Keratinocyte (primary cell): ENCODE measurements around the gene TC2N.

Experiments
- CTCF ChIP-seq, 3 experiments: IDR thresholded peaks in 1 of 3; conservative IDR thresholded peaks in 1 of 3; optimal IDR thresholded peaks in 1 of 3; 2 replicates in 2 of 3; 3 replicates in 1 of 3; pipeline versions ENCODE3 to v1.5.1; 2011; ENCODE audit warnings: low read length in 3 of 3, mild to moderate bottlenecking in 3 of 3, moderate library complexity in 2 of 3, control low read depth in 1 of 3, inconsistent platforms in 1 of 3; ENCODE audit not compliant: insufficient read depth in 2 of 3; ENCODE audit errors: extremely low read depth in 1 of 3
- EZH2 ChIP-seq: IDR thresholded peaks from one replicate; pipeline ENCODE4 v1.6.1; 2012; ENCODE audit warnings: inconsistent platforms, mild to moderate bottlenecking, low read length, moderate library complexity

GRCh38 chr14:91876492-91876891, 9.2 kb upstream of the TC2N start:
- no peak for TF ChIP-seq CTCF (optimal IDR thresholded peaks at IDR 0.05 in 1 of 3, IDR thresholded peaks at IDR 0.05 in 1 of 3, conservative IDR thresholded peaks at IDR 0.05 in 1 of 3; ENCODE audit: extremely low read depth in 1 of 3, insufficient read depth in 2 of 3, low read length in 3 of 3)
- no peak for TF ChIP-seq EZH2
